Stimulated activated CD8-positive, alpha-beta memory T cell treated with anti-CD3 and anti-CD28 coated beads, Interleukin-15, amount 100 ng/mL, for 48 hours (primary cell): Measurements from ENCODE around the gene OSBPL5.

Experiments
- DNase-seq, 2 donors: peaks; one replicate each; pipeline ENCODE4 v3.0.0-alpha.2; 2020; ENCODE audit warnings: low read depth in 2 of 2

Gene OSBPL5

DNA sequence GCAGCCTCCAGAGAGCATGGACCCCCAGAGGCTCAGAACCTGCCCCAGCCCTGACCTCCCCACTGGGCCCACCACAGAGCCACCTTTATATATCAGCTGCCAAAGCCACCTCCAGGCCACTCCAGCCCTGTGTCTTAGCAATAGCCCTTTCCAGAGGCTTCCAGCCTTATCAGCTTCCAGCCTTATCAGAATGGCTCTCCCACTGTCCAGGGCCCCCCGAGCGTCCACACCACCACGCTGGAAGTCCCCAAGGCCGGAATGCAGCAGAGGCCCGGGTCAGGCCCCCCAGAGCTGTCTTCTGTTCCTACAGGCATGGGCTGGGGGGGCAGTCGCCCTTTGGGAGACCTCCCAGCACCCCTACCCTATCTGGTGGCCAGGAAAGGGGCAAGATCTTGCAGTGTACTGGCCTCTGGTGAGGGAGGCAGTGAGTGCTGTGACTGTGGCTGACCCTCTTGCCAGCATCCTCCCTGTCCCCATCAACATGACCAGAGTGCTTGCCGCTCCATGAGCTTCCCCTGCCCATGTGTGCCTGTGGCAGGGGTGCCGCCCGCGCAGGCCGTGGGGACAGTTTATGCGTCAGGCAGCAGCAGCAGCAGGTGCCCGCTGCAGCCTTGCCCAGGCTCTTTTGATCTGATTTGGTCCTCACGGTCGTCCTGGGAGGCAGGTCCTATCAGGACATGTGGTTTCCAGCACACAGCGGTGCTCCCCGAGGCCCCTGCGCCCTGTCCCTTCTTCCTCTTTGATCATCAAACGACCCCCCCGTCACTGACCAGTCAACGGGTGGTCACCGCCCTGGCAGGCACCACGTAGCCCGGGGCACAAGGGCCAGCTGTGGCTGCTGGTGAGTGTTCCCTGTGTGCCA lies 15.9 kb downstream of the OSBPL5 start:
- DNase-seq = no peak

- DNase-seq = no peak
Observed at GRCh38 chr11:3148255-3148989, 16.7 kb downstream of the OSBPL5 start.

DNA sequence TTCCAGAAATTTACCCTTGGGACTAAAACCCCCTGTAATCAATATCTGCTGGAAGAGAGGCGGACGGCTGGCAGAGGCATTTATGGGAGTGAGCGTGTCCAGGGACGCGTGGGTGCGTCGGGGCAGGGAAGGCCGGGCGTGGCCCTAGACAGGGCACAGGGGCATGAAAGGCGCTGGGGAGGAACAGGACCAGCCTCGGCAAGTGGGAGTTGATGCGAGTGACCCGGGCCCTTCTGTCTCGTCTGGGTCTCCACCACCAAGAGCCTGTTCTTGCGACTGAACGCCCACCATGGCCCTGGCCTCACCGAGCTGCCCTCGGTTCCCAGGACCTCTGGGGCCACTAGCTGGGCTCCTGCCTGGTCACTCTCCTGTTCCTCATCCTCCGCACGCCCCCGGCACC lies 17.5 kb downstream of the OSBPL5 start:
- no peak for DNase-seq

DNA sequence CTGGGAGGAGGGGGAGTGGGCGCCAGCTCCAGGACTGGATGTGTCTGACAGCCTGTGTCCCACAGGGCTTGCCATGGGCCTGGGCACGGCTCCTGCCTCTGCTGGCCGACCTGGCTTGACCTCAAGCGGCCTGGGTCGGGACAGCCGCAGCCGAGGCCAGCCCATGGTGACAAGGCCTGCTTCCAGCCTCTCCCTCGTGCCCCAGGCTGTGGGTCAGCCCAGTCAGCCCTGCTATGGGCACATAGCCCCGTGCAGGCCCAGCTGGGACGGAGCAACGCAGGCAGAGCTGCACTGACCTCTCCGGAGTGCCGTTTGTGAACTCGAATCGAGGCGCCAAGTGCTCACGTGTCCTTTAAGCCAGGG lies 17.9 kb downstream of the OSBPL5 start:
- no peak for DNase-seq

DNA sequence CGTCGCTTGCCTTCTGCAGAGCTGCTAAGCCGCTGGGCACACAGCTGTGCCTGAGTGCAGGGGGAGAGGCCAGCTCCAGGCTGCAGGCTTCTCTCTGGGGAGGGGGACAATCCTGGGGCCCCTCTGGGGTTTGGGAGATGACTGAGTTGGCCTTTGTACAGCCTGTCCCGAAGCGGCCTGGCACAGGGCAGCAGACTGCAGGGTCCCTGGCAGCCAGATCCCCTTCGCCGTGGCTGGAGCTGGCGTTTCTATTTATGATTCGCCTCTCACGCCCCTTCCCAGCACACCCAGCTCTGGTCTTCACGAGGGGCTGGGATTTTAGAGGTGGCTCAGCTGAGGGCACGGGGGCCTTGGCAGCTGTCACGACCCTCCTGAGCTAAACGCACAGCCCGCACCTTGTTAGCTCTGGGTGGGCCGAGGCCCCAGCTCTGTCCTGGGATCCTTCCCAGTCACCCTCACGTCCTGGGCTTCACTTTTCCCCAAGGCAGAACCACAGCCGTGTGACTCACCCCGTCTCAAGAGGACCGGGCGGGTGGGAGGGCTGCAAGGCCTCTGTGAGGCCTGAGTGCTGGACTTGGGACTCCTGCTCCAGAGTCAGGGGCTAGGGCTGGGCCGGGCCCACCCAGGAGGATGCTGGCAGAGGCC lies 18.4 kb downstream of the OSBPL5 start:
- DNase-seq = no peak

DNA sequence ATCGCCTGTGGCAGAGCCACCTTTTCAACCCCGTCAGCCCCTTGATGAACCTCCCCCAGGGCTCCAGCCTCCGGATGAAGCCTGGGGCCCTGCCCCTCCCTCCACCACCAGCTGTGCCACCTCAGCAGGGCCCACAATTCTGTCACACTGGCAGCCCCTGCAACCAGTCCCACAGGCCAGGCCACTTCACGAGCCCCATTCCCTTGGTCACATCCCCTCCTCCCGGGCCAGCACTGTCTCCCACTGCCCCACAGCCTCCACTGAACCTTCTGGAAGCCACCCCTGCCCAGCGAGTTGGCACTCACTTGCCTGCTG lies 19.9 kb downstream of the OSBPL5 start:
- no peak for DNase-seq

DNA sequence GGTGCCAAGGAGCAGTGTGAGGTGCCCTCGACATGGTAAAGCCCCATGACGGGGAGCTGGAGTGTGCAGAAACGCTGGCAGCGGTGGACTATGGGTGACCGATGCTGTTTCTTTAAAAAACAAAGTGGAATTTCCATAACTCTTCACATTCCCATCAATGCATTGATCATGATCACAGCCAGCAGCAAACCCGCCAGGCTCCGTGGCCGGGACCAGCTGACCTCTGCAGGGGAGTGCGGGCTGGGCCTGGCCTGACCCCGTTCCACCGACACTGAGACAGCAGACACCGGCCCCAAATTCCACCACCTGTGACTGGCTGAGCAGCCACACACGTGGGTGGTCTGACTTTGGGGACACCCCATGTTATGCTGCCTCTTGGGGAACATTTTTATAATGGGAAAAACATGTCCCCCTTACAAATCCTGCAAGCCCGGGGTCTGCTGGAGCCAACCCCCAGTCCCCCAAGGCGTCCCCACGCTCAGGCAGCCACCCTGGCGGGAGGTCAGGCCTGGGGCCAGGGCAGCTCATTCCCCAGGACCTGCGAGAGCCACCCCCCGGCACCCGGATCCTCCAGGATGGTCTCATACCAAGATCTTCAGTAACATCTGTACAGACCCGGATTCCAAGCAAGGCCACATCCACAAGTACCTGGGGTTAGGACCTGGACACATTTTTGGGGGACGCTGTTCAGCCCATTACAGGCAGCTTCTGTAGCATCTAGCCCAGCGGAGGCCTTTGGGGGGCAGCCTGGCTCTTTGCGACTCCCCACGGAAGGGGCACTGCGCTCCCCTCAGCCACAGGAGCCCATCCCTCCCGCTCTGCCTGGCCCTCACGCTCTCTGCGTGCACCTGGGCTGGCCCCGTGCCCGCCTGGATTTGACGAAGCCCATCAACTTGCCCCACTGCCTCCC lies 20.6 kb downstream of the OSBPL5 start:
- no peak for DNase-seq

DNA sequence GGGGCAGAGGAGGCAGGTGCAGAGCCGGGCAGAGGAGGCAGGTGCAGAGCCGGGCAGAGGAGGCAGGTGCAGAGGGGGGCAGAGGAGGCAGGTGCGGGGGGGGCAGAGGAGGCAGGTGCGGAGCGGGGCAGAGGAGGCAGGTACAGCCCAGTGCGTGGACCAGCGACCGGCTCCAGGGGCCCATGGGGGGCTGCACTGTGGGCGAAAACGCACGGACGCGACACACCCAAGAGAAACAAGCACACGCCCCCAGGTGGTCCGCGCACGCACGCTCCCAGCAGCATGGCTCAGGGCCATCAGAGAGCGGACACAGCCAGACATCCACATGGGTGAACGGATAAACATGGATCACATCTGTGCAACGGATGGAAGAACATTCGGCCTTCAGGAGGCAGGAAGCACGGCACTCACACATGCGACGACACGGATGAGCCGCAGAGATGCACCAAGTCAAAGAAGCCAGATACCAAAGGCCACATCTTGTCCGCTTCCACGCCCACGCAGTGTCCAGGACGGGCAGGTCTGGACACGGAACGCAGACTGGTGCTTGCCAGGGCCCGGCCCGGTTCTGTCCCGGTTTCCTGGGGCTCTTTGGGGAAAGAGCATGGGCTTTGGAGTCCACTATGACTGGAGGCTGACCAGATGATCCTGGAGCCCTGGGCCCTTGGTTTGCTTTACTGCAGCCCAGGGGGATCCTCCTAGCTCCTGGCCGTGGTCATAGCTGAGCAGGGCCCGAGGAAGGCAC lies 21.8 kb downstream of the OSBPL5 start:
- no peak for DNase-seq

GRCh38 chr11:3140291-3140603 lies 24.9 kb downstream of the OSBPL5 start:
- no peak for DNase-seq

DNA sequence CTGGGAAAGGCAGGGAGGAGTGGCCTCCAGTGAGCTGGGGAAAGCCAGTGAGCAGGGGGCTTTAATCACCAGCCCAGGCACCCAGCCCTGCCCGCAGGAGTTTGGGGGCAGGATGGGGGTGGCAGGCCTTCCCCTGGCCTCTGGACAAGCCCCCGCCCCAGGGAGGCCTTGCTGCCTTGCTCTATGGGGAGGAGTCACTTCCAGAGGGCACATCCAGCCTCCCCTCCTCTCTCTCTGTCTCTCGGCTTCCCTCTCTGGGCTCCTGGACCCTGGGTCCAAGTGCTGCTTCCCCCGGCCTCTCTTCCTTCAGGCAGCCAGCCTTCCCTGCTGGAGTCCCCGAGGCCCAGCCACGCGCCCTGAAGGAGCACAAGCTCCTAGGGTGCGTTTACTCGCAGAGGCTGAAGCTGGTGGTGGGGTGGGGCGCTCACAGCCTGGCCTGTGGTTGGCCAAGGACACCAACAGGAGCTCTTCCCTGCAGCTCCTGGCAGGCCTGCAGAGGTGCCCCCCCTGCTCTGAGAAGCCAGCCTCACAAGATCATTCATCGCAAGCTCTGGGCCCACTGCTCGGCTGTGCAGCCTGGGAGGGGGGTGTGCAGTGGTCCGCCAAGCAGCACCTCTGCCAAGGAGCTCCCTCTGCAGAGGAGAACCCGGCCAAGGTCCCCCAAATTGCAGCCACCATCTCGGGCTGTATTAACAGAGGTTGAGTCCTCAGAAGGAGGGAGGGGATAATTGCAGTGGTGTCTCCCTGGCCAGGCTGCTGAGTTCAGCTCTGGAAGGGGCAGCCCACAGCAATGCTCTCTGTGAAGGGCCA lies 25.4 kb downstream of the OSBPL5 start:
- DNase-seq = no peak

DNA sequence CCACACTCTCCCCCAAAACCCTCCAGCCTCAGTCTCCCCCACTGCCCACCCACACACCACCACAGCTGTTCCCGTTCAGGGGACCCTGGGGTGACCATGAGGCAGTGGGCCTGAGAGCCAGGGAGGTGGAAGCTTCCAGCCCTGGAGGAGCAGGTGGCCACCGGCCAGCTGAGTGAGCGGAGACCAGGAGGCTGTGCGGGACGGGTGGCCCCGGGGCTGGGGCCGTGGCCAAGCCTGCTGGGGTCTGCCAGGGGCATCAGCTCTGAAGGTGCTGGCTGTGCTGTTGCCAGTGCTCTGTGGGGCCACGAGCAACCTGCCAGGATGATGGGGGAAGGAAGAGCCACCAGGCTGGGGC lies 26.0 kb downstream of the OSBPL5 start:
- no peak for DNase-seq

GRCh38 chr11:3138178-3139085 lies 26.7 kb downstream of the OSBPL5 start:
- DNase-seq = no peak

- no peak for DNase-seq
Observed at GRCh38 chr11:3137486-3138177, 27.5 kb downstream of the OSBPL5 start.

GRCh38 chr11:3136546-3137455 lies 28.3 kb downstream of the OSBPL5 start:
- no peak for DNase-seq

GRCh38 chr11:3135481-3136440 lies 29.3 kb downstream of the OSBPL5 start:
- DNase-seq = no peak

DNA sequence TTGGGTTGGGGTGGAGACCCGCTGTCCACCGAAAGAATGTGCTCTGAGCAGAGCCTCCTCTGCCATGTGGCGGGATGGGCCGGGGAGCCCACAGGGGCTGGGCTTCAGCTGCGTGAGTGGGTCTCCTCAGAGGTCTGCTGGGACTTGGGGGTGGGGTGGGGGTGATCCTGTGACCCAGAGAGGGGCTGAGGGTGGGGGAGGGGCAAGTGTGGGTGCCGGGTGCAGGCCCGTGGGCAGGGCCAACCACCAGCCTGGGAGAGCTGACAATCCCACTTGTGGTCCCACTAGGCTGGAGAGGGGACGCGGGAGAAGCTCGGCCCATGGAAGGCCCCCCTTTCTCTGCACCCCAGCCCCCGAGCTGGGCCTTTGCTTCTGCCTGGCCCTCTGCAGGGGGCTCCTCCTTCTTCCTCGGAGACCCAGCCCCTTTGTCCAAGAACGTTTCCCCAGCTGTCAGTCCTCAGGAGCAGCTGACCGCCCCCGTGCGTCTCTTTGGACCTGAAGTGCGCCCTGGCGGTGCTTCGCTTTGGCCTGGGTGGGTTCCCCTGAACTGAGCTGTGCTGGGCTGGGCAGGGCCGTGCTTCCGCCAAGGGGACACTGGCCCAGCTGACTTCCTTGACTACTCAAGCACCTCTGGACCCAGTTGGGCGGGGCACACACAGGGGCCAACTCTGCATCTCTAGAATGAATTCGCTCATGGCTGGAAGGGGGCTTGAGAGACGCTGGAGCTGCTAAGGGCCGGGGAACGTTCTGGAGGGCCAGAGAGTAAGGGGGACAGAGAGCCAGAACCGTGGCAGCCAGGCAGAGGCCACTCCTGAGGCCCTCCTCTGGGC lies 30.2 kb downstream of the OSBPL5 start:
- DNase-seq = no peak
